Activated CD4-positive, alpha-beta T cell treated with anti-CD3 and anti-CD28 coated beads, Interleukin-2, amount 50 U/mL, for 4 hours (primary cell): Measurements from ENCODE around the gene TRPC4AP.

Experiments
- DNase-seq, 2 experiments: peaks; one replicate each; pipeline ENCODE4 v3.0.0-alpha.2; 2020

TRPC4AP gene

GRCh38 chr20:34956751-34957472, 135.7 kb downstream of the TRPC4AP start:
- no peak for DNase-seq

- DNase-seq, result no peak
Observed at GRCh38 chr20:34956041-34956458, 136.6 kb downstream of the TRPC4AP start.

- peak; percentile 94 to 97 for DNase-seq
Observed at GRCh38 chr20:34955231-34956040, 137.2 kb downstream of the TRPC4AP start, which contains the start of the genes GSS and MYH7B. TSS of gene GSS (minus strand) at chr20:34955806. CDS start at chr20:34951852, 3,954 bp downstream. TSS of gene MYH7B (plus strand) at chr20:34955868. CDS start at chr20:34978006, 22,138 bp downstream.

GRCh38 chr20:34954904-34955230, 137.7 kb downstream of the TRPC4AP start:
- no peak for DNase-seq

GRCh38 chr20:34953960-34954359, 138.6 kb downstream of the TRPC4AP start:
- no peak for DNase-seq

GRCh38 chr20:34952671-34953070, 139.9 kb downstream of the TRPC4AP start:
- no peak for DNase-seq
